DOHH2 (cell line): ENCODE measurements around the gene GLS.

ENCODE experiments used
- H3F3A ChIP-seq: fragments of 200-600 bp; sonication (generic), shearing (Covaris generic); 2 replicates; pipeline ENCODE4 v1.6.0; 2016; ENCODE audit warnings: antibody characterized with exemption, mild to moderate bottlenecking; ENCODE audit not compliant: control insufficient read depth, insufficient read depth
- H3K27ac ChIP-seq: fragments of 200-600 bp; sonication (generic); 2 replicates; pipeline ENCODE4 v1.5.1; 2014; ENCODE audit warnings: low read depth, mild to moderate bottlenecking, low read length, moderate library complexity
- H3K27me3 ChIP-seq: fragments of 200-600 bp; sonication (generic); 2 replicates; pipeline ENCODE4 v1.6.1; 2014; ENCODE audit warnings: mild to moderate bottlenecking, low read length, mixed read lengths; ENCODE audit not compliant: control insufficient read depth
- H3K36me3 ChIP-seq: fragments of 200-600 bp; sonication (generic); 2 replicates; pipeline ENCODE4 v1.6.1; 2014; ENCODE audit warnings: mild to moderate bottlenecking, low read length, moderate library complexity, mixed read lengths; ENCODE audit not compliant: control insufficient read depth
- H3K4me1 ChIP-seq: fragments of 200-600 bp; sonication (generic); 2 replicates; pipeline ENCODE4 v1.6.1; 2014; ENCODE audit warnings: mild to moderate bottlenecking, low read length, mixed read lengths; ENCODE audit not compliant: control insufficient read depth
- H3K4me2 ChIP-seq: fragments of 200-600 bp; sonication (generic); 2 replicates; pipeline ENCODE4 v1.6.0; 2014; ENCODE audit warnings: mild to moderate bottlenecking, low read length, moderate library complexity
- H3K4me3 ChIP-seq: fragments of 200-600 bp; sonication (generic); 2 replicates; pipeline ENCODE4 v1.5.1; 2014; ENCODE audit warnings: mild to moderate bottlenecking, low read length, mixed read lengths
- H3K79me2 ChIP-seq: fragments of 200-600 bp; sonication (generic); 2 replicates; pipeline ENCODE4 v1.6.1; 2014; ENCODE audit warnings: mild to moderate bottlenecking, low read length, mixed read lengths; ENCODE audit not compliant: control insufficient read depth
- H3K9me2 ChIP-seq: fragments of 200-600 bp; sonication (generic); replicated peaks from 2 replicates; pipeline ENCODE4 v1.6.1; 2014; ENCODE audit warnings: mild to moderate bottlenecking, low read length, mixed read lengths; ENCODE audit not compliant: control insufficient read depth
- H3K9me3 ChIP-seq: fragments of 200-600 bp; sonication (generic); 2 replicates; pipeline ENCODE4 v1.6.1; 2014; ENCODE audit warnings: antibody characterized with exemption, low read length, mixed read lengths; ENCODE audit not compliant: control insufficient read depth, insufficient read depth
- H4K20me1 ChIP-seq: fragments of 200-600 bp; sonication (generic); 2 replicates; pipeline ENCODE4 v1.6.0; 2014; ENCODE audit warnings: low read depth, mild to moderate bottlenecking, antibody characterized with exemption, low read length, moderate library complexity; ENCODE audit not compliant: control insufficient read depth, insufficient read depth
- EZH2phosphoT487 ChIP-seq: fragments of 200-600 bp; sonication (generic); IDR thresholded peaks from 2 replicates; pipeline ENCODE4 v1.6.1; 2017; ENCODE audit warnings: borderline replicate concordance, mild to moderate bottlenecking, antibody characterized with exemption, low read length, moderate library complexity, mixed read lengths
- TF ChIP-seq, protein P1 (sequence below): fragments of 200-600 bp; sonication (generic); IDR thresholded peaks from one replicate; pipeline ENCODE4 v1.5.1; 2014; ENCODE audit warnings: antibody characterized with exemption, mild to moderate bottlenecking, low read depth, low read length; ENCODE audit not compliant: poor library complexity, severe bottlenecking

The GLS gene

GRCh38 chr2:190841707-190842505 lies 38.7 kb upstream of the GLS start:
- H3K36me3 ChIP-seq = no peaks in the 10 kb centered on the region
- H3K9me2 ChIP-seq = no peaks in the 10 kb centered on the region
- H4K20me1 ChIP-seq = no peaks in the 10 kb centered on the region
- no peak for TF ChIP-seq EZH2phosphoT487
- TF ChIP-seq, protein P1, sequence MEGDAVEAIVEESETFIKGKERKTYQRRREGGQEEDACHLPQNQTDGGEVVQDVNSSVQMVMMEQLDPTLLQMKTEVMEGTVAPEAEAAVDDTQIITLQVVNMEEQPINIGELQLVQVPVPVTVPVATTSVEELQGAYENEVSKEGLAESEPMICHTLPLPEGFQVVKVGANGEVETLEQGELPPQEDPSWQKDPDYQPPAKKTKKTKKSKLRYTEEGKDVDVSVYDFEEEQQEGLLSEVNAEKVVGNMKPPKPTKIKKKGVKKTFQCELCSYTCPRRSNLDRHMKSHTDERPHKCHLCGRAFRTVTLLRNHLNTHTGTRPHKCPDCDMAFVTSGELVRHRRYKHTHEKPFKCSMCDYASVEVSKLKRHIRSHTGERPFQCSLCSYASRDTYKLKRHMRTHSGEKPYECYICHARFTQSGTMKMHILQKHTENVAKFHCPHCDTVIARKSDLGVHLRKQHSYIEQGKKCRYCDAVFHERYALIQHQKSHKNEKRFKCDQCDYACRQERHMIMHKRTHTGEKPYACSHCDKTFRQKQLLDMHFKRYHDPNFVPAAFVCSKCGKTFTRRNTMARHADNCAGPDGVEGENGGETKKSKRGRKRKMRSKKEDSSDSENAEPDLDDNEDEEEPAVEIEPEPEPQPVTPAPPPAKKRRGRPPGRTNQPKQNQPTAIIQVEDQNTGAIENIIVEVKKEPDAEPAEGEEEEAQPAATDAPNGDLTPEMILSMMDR = no peak
- no peak overlapping the region for H3K4me3 ChIP-seq
- no peaks in the 10 kb centered on the region for H3K4me1 ChIP-seq
- H3K79me2 ChIP-seq = no peaks in the 10 kb centered on the region
- no peak overlapping the region for H3K27ac ChIP-seq
- H3F3A ChIP-seq = no peaks in the 10 kb centered on the region
- no peak overlapping the region for H3K4me2 ChIP-seq
- peaks cover 10% of the 10 kb centered on the region for H3K27me3 ChIP-seq
- no peaks in the 10 kb centered on the region for H3K9me3 ChIP-seq

GRCh38 chr2:190842606-190843104 lies 38.0 kb upstream of the GLS start:
- Histone ChIP-seq H3K27me3 (peaks cover 10% of the 10 kb centered on the region), H3F3A (no peaks in the 10 kb centered on the region), H3K27ac (no peak overlapping the region), H3K9me2 (no peaks in the 10 kb centered on the region), H3K4me2 (no peak overlapping the region), H3K36me3 (no peaks in the 10 kb centered on the region), H4K20me1 (no peaks in the 10 kb centered on the region), H3K9me3 (no peaks in the 10 kb centered on the region), H3K4me1 (no peaks in the 10 kb centered on the region), H3K79me2 (no peaks in the 10 kb centered on the region), H3K4me3 (no peak overlapping the region)
- TF ChIP-seq EZH2phosphoT487 = no peak
- TF ChIP-seq, protein P1 = no peak

DNA sequence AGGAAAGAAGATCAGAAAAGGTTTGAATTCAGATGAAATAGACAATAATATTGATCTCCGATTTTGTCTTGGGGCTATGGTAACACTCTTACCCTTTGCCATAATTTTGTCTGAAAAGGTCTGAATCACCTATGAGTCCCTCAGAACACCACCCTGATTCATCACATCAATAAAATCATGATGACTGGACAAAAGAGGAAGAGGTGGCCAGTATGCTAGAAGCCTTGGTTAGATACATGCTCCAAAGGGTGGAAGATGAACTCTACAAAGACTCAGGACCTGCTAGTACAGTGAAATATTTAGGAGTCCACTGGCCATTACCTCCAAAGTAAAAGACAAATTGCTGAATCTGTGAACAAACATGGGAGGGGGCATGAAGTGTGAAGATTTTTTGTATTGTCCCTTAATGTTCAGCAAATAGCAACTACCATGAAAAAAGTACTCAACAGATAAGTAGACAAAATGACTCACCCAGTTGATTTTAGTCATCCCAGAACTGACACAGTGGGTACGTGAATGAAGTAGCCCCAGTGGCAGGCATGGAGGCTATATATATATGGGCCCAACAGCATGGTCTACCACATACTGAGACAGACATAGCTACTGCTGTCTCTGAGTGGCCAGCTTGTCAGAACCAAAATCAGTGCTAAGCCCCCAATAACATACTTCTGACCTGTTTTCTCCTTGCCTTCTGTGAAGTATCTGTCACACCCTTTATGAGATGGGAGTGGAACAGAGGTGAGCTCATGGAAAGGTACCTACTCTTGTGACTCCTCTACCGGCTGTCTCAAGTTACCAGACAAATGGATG lies 36.5 kb upstream of the GLS start:
- Histone ChIP-seq H3F3A (no peaks in the 10 kb centered on the region), H3K27me3 (peaks cover 5% of the 10 kb centered on the region), H4K20me1 (no peaks in the 10 kb centered on the region), H3K79me2 (no peaks in the 10 kb centered on the region), H3K4me3 (no peak overlapping the region), H3K4me2 (no peak overlapping the region), H3K27ac (no peak overlapping the region), H3K9me2 (no peaks in the 10 kb centered on the region), H3K36me3 (no peaks in the 10 kb centered on the region), H3K4me1 (no peaks in the 10 kb centered on the region), H3K9me3 (no peaks in the 10 kb centered on the region)
- TF ChIP-seq, protein P1 = no peak
- TF ChIP-seq EZH2phosphoT487 = no peak
